Activated T-cell treated with anti-CD3 and anti-CD28 coated beads for 24 hours (primary cell): ENCODE results near the gene ZNF76.
A peak's percentile ranks its signal among the peaks of the same experiment; 100 is the strongest.

Experiments used
- DNase-seq: peaks from one replicate; pipeline ENCODE4 v3.0.0-alpha.2; 2020; ENCODE audit warnings: low read depth

The ZNF76 gene

DNA sequence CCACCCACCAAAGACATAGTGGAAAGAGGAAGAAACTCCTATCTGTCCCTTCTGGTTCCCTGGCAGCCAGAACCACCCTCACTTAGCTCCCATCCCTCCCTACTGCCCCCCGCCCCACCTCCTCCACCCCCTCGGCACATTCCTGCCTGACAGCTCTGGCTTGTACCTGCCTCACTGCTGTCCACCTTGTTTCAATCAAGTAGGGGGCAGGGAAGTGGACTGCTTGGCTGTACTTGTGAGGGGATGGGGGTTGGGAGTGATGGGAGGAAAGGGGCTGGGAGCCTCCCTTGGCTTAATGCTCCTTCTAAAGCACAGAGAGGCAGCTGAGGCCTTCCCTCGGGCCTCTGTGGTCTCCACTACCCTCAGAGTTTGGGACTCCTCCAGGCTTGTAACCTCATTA, 22.1 kb upstream of the ZNF76 start:
- no peak for DNase-seq

DNA sequence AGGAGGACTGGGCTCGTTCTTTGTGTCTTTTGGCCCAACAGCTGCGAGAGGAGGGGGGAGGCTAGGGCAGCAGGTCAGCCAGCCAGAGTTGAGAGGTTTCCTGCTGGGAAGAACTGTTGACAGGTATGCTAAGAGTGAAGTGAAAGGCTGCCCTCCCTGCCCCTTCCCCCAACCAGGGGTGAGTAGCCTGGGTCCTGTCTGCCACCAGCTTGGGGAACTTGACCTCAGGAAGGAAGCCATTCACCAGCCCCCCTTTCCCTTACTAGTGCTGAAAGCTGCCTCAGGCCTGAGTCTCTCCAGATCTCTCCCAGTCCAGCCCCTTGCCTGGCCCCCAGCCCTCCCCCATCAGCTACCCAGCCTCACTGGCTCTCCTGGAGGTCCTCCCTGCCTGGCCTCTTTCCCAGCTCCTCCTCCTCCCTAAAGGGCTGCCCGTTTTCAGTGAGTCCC, 20.7 kb upstream of the ZNF76 start:
- no peak for DNase-seq

DNA sequence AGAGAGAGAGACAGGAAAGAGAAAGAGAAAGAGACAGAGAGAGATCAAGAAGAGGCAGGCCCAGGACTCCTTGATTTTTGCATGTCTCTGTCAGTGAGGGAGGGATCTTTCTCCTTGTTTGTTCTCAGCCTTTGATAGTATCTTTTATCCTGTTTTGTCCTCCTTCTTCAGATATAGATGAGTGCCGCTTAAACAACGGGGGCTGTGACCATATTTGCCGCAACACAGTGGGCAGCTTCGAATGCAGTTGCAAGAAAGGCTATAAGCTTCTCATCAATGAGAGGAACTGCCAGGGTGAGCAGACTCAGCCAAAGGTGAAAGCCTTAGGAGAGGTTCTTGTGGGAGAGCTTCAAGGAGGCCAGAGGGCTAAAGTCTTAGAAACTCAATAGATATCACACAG, 20.0 kb upstream of the ZNF76 start:
- no peak for DNase-seq

DNA sequence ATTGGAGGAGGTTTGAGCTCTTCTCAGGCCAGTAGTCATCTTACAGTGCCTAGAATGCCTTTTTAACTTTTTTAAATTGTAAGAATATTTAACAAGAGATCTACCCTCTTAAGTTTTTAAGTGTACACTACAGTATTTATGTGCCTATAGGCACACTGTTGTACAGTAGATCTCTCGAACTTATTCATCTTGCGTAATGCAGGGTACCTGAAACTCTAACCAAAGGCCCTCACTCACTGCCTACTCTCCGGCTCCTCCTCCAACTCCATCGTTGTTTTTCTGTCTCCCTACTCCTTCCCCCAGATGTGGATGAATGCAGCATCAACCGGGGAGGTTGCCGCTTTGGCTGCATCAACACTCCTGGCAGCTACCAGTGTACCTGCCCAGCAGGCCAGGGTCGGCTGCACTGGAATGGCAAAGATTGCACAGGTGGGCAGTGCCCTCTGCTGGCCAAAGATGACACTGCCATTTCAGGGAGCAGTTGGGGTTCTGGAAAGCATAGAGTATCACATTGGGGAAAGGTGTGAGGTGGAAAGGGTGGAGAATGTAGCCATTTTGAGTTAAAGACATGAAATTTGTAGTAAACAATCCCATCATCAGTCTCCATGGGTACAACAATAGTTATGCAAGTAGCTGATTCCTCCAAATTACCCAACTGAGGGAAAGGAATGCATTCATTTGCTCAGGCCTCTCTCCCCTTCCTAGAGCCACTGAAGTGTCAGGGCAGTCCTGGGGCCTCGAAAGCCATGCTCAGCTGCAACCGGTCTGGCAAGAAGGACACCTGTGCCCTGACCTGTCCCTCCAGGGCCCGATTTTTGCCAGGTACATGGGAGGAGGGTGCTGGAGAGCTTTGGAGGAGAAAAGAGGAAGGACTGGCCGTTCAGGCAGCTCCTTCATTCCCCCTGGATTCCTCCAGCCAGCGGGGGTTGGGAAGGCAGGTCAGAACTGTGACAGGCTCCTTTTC, 18.4 kb upstream of the ZNF76 start:
- peak; percentile 64 for DNase-seq

DNA sequence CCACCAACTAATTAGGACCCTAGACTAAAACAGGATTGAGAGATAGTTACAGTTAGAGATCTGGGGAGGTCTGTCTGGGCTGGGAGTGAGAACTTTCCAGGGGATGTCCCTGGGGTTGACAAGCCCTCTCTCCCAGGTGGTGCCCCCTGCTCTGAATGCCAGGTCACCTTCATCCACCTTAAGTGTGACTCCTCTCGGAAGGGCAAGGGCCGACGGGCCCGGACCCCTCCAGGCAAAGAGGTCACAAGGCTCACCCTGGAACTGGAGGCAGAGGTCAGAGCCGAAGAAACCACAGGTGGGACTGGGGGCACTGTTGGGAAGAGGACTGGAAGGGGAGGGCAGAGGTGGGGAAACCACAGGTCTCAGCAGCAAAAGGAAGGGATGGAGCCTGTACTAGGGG, 17.0 kb upstream of the ZNF76 start:
- DNase-seq: no peak

DNA sequence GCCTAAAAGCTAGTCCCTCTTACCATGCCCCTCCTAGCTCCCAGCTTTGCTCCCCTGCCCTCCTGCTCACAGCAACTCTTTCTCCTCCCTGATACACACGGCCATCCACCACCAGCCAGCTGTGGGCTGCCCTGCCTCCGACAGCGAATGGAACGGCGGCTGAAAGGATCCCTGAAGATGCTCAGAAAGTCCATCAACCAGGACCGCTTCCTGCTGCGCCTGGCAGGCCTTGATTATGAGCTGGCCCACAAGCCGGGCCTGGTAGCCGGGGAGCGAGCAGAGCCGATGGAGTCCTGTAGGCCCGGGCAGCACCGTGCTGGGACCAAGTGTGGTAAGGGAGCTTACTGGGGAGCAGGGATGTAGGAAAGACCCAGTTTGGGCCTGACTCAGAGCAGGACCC, 16.6 kb upstream of the ZNF76 start:
- no peak for DNase-seq

DNA sequence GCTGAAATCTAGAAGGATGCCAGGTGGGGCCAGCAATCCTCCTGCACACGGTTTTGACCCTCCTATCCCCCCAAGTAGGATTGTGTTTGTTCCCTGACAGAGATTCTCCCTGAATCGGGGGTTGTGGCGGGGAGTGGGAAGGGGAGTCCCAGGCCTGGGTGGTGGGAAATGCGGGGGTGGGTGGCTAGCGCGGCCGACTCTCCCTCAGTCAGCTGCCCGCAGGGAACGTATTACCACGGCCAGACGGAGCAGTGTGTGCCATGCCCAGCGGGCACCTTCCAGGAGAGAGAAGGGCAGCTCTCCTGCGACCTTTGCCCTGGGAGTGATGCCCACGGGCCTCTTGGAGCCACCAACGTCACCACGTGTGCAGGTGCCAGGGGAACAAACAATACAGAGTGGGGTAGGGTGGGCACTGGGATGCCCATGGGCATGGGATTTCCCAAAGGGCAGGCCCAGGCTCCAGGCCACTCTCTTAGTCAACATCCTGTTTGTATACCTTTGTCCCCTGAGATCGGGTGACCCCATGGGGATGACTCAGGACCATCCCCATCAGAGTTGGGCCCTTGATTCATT, 16.1 kb upstream of the ZNF76 start:
- no peak for DNase-seq

DNA sequence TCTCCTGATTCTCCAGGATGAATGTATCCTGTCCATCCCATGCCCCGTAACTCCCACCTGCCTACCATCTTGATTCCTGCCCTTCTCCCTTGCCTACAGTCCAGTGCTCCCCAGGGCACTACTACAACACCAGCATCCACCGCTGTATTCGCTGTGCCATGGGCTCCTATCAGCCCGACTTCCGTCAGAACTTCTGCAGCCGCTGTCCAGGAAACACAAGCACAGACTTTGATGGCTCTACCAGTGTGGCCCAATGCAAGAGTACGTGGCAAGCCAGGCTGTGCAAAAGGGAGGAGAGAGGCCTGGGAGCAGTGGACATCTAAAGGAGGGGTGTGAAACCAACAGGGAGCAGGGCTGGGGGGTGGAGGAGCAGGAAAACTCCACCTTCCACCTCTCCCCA, 15.0 kb upstream of the ZNF76 start:
- DNase-seq: no peak

DNA sequence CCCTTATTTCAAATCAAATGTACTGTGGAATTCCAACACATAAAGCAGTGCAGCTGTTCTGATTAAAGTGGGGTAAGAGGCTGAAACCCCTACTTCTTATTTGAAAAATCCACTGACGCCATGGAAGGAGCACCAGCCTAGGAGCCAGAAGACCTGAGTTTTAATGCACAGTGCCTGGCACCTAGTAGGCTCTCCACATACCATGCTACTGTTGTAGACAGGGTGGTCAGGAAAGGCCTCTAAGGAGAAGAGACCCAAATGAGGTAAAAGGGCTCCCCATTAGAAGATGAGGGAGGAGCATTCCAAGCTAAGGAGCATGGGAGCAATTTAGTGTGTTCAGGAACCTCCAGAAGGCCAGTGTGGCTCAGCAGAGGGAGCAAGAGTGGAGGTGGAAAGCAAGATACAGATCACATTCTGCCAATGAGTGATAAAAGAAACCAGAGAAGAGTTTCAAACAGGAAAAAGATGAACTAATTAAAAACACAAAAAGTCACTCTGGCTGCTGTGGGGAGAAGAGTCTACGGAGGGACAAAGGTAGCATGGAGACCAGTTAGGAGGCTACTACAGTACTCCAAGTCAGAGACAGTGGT, 11.8 kb upstream of the ZNF76 start:
- no peak for DNase-seq

DNA sequence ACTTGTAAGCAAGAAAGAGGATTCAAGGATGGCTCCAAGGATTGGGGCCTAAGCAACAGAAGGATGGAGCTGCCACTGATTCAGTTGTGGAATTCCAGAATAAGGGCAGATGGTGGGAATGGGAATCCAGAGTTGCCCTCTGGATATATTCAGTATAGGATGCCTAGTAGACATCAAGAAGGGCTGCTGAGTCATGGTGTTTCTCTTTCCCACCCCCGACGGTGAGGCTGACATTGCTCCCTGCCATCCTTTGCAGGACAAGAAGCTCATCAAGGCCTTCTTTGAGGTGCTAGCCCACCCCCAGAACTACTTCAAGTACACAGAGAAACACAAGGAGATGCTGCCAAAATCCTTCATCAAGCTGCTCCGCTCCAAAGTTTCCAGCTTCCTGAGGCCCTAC, 11.2 kb upstream of the ZNF76 start:
- no peak for DNase-seq

DNA sequence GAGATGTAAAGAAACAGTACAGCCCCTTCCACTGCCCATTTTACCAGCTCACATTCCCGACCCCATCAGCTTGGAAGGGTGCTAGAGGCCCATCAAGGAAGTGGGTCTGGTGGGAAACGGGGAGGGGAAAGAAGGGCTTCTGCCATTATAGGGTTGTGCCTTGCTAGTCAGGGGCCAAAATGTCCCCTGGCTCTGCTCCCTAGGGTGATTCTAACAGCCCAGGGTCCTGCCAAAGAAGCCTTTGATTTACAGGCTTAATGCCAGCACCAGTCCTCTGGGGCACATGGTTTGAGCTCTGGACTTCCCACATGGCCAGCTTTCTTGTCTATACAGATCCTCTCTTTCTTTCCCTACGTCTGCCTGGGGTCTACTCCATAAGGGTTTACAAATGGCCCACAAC, 10.6 kb upstream of the ZNF76 start:
- DNase-seq: no peak

DNA sequence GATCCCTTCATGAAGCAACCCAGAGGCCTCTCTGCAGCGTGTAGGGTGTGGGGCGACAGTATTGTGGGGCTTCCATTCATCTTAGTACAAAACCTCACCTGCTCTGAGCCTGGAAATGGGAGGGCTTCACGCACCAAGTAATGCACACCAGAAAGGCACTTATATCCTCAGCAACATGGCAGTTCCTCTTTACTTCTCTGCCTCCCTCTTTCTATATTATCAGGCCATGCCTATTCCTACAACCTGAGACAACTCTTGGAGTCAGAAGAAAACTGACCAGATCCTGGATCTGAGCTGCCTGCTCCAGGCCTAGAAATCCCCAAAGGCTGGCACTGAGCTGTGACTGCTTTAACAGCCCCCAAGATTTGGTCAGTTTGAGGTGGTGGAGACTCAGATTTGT, 7.6 kb upstream of the ZNF76 start:
- DNase-seq: no peak

DNA sequence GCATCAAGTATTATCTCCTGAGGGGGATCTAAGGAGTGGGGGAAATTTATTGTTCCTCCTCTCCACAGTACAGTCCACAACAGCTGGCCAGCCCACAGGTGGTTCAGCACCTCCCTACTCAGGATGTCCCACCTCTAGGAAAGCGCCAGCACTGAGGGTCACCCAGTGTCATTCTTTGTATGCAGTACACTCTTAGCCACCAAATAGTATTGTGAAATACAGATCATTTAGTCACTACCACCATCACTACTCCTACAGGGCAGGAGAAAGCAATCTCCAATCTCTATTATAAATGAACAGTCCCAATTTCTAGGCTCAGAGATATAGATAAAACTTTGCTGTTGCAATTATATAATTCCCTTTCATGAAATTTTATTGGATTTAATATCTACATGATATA, 6.3 kb upstream of the ZNF76 start:
- no peak for DNase-seq

DNA sequence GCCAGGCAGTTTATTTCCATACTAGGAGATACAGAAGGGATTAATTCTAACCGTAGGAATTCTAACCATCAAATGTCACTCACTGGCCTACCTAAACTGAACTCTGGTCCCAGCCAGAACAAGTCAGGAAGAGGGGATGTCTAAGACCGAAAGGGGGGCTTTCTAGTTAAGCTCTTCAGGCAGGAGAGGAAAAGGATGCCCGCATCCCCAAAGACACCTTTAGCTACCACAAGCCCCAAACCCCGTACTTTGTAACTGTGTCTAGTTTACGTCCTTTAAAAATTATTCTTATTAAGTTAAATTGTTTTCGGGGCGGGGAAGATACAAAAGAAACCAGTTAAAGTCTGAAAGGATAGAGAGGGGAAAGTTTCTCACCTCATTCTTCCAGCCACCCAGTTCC, 1.2 kb upstream of the ZNF76 start:
- DNase-seq: no peak

DNA sequence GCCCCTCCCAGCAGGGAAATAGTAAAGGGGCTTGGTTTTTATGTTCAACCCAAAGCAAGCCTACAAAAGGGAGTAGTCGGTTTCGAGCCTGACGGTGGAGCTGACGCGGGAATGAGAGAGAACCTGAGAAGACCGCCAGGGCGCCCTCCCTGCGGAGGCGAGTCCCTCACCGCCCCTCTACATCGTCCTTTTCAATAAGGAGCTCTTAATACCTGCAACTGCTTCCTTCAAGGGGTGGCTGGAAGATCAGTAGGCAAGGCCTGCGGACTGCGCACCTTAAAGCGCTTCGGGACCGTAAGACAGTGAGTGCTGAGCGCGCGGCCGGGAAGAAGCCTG, 709 bp upstream of the ZNF76 start:
- DNase-seq: peak; percentile 29

DNA sequence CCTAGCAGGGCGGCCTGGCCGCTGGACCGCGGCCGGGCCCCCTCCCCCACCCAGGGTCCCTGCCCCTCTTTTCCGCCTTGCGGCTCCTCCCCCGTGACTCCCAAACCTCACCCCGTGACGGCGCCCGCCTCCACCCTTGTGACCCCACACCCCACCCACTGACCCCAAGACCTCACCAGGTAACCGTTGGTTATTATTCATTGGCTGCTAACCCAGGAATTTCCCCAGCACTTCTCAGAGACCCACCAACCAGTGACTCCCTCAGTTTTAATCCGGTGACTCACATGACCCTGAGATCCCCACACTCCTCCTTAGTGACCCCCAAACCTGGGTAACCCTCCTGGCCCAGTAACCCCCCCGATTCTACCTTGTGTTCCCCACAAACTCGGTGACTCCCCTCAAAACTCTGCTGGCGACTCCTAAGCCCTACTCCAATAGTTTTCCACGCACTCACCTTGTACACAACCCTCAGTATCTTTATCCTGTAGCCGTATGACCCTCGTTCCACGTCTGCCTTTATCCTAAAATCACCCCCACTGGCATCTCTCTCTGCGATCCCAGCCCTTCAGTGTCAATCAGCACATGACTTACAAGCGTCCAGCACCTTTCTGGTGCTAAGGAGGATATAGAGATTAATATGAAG, 534 bp downstream of the ZNF76 start:
- peak; percentile 56 for DNase-seq

DNA sequence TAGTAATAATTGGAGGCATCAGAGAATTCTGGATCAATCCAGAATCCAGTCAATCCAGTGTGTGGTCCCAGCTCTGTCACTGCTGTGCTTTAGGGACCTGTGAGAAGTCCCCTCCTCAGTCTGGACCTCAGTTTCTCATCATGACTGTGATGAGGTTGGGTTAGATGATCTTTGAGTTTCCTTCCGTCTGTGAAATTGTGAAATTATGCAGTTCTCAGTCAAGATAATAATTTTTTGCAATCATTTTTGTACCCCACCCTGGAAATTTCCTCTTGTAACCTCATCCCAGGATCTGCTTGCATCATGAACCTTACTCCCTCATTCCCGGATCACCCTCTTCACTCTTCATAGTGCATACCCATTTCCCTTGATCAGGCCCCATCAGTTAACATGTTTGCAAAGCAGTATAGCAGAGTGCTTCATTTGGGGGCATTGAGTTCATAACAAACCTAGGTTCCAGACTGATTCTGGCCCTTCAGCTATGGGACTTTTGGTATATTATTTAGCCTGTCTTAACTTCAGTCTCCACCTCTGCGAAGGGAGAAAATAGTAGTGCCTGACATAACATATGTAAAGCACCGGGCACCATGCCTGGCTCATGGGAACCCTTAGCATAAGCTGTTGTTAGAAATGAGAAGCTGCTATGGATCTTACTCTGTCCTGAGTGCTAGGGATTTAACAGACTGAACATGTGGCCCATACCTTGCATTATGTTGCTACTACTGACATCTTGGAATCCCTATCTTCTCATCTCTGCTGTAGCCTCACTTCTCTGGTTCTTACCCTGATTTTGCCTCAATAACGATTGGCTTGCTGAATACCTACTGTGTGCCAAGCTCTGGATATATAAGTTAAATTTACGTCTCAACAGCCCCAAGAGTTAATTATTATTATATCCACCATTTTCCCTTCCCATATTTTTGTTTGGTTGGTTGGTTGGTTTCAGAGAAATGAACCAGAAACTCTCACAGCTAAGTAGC, 1.3 kb downstream of the ZNF76 start:
- DNase-seq: no peak

DNA sequence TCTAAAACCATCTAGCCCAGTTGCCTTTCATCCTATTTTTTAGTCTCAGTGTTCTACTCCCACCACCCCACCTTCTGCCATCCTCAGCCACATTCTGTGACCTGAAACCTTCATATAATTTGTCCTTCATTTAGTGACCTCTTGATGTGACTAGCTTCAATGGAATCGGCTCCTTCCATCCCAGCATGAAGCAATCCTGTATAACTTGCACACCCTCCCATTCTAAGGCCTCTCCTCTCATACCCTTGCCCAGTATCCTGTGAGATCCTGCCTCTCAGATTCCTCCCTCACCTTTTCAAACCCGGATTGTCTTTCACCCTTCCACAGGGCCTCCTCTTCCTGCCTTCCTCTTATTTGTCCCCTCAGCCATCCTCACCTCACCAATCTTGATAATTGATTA, 3.1 kb downstream of the ZNF76 start:
- DNase-seq: no peak

DNA sequence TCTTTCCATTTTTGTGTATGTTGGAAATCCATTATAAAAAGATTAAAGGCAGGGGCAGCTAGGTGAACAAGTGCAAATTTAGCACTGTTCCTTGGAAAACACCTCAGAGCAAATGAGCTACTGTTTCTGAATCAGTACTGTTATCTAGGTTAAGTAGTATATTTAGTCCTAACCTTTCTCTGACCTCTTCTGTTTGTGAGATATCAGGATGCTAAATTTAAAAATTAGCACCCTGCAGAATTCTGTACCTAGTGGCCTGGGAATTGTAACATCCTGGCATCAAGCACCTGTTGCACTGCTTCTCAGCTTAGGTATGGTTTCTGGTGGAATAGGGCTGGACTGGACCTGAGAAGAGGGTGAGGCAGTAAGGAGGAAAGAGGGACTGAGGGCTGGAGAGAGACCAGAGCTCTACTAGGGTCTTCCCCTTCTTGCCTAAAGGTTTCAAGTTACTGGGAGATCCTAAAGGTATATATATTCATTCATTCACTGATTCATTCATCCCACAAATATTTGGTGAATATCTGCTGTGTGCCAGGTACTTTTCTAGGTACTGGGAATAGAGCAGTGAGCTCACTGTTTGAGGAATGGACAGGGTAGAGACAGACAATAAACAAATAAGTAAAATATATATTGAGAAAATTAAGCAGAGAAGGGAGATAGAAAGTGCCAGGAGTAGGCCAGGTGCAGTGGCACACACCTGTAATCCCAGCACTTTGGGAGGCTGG, 5.2 kb downstream of the ZNF76 start:
- DNase-seq: no peak

DNA sequence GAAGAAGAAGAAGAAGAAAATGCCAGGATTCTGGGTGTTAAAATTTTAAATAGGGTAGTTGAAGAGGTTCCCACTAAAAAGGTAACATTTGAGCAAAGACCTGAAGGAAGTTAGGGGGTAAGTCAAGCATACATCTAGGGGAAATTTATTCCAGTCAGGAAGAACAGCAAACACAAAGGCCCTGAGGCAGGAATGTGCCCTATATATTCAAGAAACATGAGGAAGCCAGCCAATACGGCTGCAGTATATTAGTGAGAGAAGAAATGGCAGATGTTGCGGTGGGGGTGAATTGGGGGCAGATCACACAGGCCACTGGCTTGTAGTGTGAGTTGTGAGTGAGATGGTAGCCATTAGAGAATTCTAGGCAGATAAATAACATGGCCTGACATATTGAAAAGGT, 6.0 kb downstream of the ZNF76 start:
- no peak for DNase-seq

DNA sequence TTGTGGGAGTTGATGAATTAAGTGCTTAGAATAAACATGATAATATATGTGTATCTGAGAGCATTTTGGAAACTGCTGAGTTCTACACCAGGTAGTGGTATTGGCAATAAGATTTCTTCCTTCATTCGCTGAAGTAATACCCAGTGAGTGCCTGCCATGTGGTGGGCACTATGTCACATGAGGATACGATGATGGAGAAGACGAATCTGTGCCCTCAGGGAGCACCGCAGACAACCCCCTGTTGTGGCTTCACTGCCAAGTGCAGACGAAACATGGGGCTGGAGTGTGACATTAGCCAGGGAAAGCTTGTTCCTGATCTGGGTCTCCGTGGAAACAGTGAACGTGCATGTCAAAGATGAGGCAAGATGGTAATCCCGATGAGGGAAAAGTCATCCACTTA, 7.9 kb downstream of the ZNF76 start:
- DNase-seq: no peak
